CD4-positive, alpha-beta memory T cell (primary cell): ENCODE data around the gene NBAS. TPM values are rescaled to one million over a fixed set of nuclear protein-coding genes. Genes with fewer than 3 reads are reported as not detected.

Experiments used
- CTCF ChIA-PET: fragments of 350-600 bp; sonication (Branson Sonifier 250); formaldehyde crosslinking; loops from one replicate; lab custom pipeline; 2021; ENCODE audit warnings: inconsistent platforms; ENCODE audit not compliant: partially characterized antibody; lab: Charles Lee
- POLR2A ChIA-PET: fragments of 350-600 bp; sonication (Branson Sonifier 250); formaldehyde crosslinking; loops from one replicate; lab custom pipeline; 2021; ENCODE audit not compliant: partially characterized antibody; lab: Charles Lee
- DNase-seq, 5 donors: peaks; one replicate each; pipeline versions ENCODE4 v3.0.0 to v3.0.0-alpha.2; 2020 to 2022; ENCODE audit warnings: mixed read lengths in 1 of 5
- H3K27ac ChIP-seq: one replicate; pipeline ENCODE4 v1.7.0; 2013; ENCODE audit warnings: low read depth, low read length
- H3K27me3 ChIP-seq: 2 replicates; pipeline ENCODE4 v1.7.0; 2013; ENCODE audit warnings: mild to moderate bottlenecking, low read length, moderate library complexity; ENCODE audit not compliant: insufficient read depth
- H3K36me3 ChIP-seq: 2 replicates; pipeline ENCODE4 v1.7.0; 2013; ENCODE audit warnings: mild to moderate bottlenecking, low read length, moderate library complexity; ENCODE audit not compliant: insufficient read depth
- H3K4me1 ChIP-seq: 2 replicates; pipeline ENCODE4 v1.7.0; 2013; ENCODE audit warnings: mild to moderate bottlenecking, low read length, moderate library complexity; ENCODE audit not compliant: insufficient read depth
- H3K4me3 ChIP-seq, 2 donors: one replicate each; pipeline ENCODE4 v1.7.0; 2013; ENCODE audit warnings: low read length in 2 of 2, mild to moderate bottlenecking in 1 of 2
- H3K9me3 ChIP-seq, 2 donors: one replicate each; pipeline ENCODE4 v1.7.0; 2013; ENCODE audit warnings: low read length in 2 of 2, control low read depth in 1 of 2; ENCODE audit not compliant: control insufficient read depth in 1 of 2
- H3K27ac Mint-ChIP-seq, 7 donors: one replicate each; pipeline ENCODE4 v1.8.0; 2020 to 2021; ENCODE audit warnings: mixed read lengths in 7 of 7, mild to moderate bottlenecking in 6 of 7, inconsistent platforms in 3 of 7, moderate library complexity in 3 of 7
- H3K27me3 Mint-ChIP-seq, 2 donors: one replicate each; pipeline ENCODE4 v1.8.0; 2020 to 2021; ENCODE audit warnings: mixed read lengths in 2 of 2
- H3K36me3 Mint-ChIP-seq, 2 donors: one replicate each; pipeline ENCODE4 v1.8.0; 2020 to 2021; ENCODE audit warnings: mixed read lengths in 2 of 2, inconsistent platforms in 1 of 2, mild to moderate bottlenecking in 1 of 2
- H3K4me1 Mint-ChIP-seq, 4 donors: one replicate each; pipeline ENCODE4 v1.8.0; 2020 to 2021; ENCODE audit warnings: mixed read lengths in 4 of 4, mild to moderate bottlenecking in 1 of 4
- H3K4me3 Mint-ChIP-seq, 8 donors: one replicate each; pipeline ENCODE4 v1.8.0; 2020 to 2021; ENCODE audit warnings: mixed read lengths in 8 of 8, mild to moderate bottlenecking in 7 of 8, moderate library complexity in 6 of 8, inconsistent platforms in 3 of 8
- H3K9me3 Mint-ChIP-seq, 8 donors: one replicate each; pipeline ENCODE4 v1.8.0; 2020 to 2021; ENCODE audit warnings: mixed read lengths in 8 of 8, mild to moderate bottlenecking in 5 of 8, inconsistent platforms in 3 of 8, moderate library complexity in 1 of 8
- intact Hi-C: fragments of 100-400 bp; cut with micrococcal nuclease; formaldehyde crosslinking; loops from one replicate; pipeline ENCODE4 v1.15.1; 2023
- polyA plus RNA-seq, 2 donors: library from polyadenylated mRNA; unstranded; fragments of 300-500 nt; fragmentation: Illumina TruSeq; gene quantifications; one replicate each; pipeline ENCODE4 v1.2.3, GENCODE V29; 2021
- total RNA-seq, 2 experiments: library from RNA; stranded (reverse); gene quantifications; one replicate each; pipeline ENCODE4 v1.2.3, GENCODE V29; 2021

The NBAS gene
- total and polyA plus RNA-seq, 4 experiments from 2014 or later = 16.1 to 37.0 (median 27.1) TPM

DNA sequence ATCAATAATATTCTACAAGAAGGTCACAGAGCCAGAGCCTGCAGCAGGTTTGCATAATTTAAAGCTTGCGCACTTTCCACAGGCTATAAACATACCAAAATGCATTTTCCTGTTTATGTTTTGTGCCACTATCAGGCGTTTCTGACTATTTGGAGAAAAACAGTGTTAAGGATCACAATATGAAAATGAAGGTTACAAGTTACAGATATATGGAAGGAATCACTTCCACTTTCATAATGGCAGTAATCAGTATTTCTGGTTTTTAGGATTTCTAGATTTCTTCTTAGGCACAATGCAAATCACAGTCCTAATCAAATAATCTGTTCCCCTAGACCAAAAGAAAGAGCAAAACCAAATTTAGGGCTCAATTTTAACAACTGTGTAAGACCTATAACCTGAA, 279.5 kb downstream of the NBAS start:
- no peak overlapping the region for H3K4me3 Mint-ChIP-seq
- H3K36me3 Mint-ChIP-seq = peaks cover 59 to 75% of the 10 kb centered on the region in 2 donors
- H3K27ac ChIP-seq = no peak overlapping the region
- no peaks in the 10 kb centered on the region for H3K4me1 Mint-ChIP-seq
- H3K36me3 ChIP-seq = peaks cover 8% of the 10 kb centered on the region
- no peaks in the 10 kb centered on the region for H3K9me3 Mint-ChIP-seq
- no peaks in the 10 kb centered on the region for H3K27me3 Mint-ChIP-seq
- no peak for DNase-seq
- no peaks in the 10 kb centered on the region for H3K4me1 ChIP-seq
- no peaks in the 10 kb centered on the region for H3K27me3 ChIP-seq
- H3K9me3 ChIP-seq = no peaks in the 10 kb centered on the region
- POLR2A ChIA-PET = no interaction called here
- intact Hi-C loops = no loop called here
- no peak overlapping the region for H3K4me3 ChIP-seq
- H3K27ac Mint-ChIP-seq = no peak overlapping the region
- CTCF ChIA-PET = no interaction called here

DNA sequence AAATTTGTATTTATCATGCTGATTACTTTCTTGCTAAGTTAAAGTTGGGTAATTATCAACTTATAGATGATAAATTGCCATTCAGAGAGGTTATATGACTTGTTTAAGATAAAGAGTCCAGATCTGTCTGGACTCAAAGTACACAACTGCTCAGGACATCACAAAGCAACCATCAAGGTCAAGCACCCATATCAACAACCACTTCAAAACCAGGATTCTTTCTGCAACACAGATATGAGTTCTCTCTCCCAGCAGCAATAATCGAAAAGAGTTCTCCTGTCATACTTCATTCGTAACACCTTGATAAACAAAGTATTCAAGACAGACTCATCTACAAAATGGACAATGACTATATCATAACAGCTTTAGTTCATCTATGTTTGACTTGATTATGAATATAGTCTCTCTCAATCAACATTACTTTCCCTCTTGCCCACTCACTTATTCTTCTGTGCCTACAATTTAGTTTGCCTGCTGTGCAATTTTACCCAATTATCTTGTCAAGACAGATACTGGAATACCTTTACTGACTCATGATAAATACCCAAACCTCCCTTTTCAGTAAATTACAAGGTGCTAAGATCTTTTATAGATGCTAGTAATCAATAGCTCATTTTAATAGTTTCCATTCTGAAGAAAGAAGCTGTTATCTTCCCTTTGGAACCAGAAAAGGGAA, 281.8 kb downstream of the NBAS start:
- Histone ChIP-seq H3K9me3 (no peaks in the 10 kb centered on the region), H3K4me1 (no peaks in the 10 kb centered on the region), H3K4me3 (no peak overlapping the region), H3K36me3 (no peaks in the 10 kb centered on the region), H3K27me3 (no peaks in the 10 kb centered on the region), H3K27ac (no peak overlapping the region)
- Mint-ChIP-seq H3K27ac (no peak overlapping the region), H3K36me3 (peaks cover 65 to 68% of the 10 kb centered on the region in 2 donors), H3K4me3 (no peak overlapping the region), H3K27me3 (no peaks in the 10 kb centered on the region), H3K9me3 (no peaks in the 10 kb centered on the region), H3K4me1 (peaks cover 0 to 1% (median 0%) of the 10 kb centered on the region in 4 donors)
- DNase-seq = no peak
- intact Hi-C loops = no loop called here
- ChIA-PET POLR2A (no interaction called here), CTCF (no interaction called here)

DNA sequence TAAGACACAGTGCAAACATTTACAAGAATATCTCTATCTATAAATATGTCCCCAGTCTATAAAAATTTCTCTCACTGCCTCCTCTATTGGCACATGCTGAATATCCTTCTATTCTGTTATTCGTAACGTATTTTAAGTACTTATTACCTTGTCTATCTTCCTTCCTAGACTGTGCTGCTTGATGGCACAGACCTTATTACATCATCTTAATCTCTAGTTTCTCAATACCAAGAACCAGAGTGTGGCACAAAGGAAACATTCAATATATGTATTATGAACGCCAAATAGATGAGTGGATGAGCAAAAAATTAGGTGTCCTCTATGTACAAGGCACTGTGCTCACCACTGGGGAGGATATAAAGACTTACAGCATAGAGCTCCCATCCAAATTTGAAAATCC, 282.8 kb downstream of the NBAS start:
- POLR2A ChIA-PET = no interaction called here
- Histone ChIP-seq H3K4me1 (no peaks in the 10 kb centered on the region), H3K4me3 (no peak overlapping the region), H3K27ac (no peak overlapping the region), H3K27me3 (no peaks in the 10 kb centered on the region), H3K36me3 (peaks cover 3% of the 10 kb centered on the region), H3K9me3 (no peaks in the 10 kb centered on the region)
- no peaks in the 10 kb centered on the region for H3K9me3 Mint-ChIP-seq
- CTCF ChIA-PET = no interaction called here
- H3K27me3 Mint-ChIP-seq = no peaks in the 10 kb centered on the region
- H3K36me3 Mint-ChIP-seq = peaks cover 64 to 66% of the 10 kb centered on the region in 2 donors
- peaks cover 0 to 2% (median 0%) of the 10 kb centered on the region in 4 donors for H3K4me1 Mint-ChIP-seq
- H3K4me3 Mint-ChIP-seq = no peak overlapping the region
- DNase-seq = no peak
- intact Hi-C loops = no loop called here
- H3K27ac Mint-ChIP-seq = no peak overlapping the region

DNA sequence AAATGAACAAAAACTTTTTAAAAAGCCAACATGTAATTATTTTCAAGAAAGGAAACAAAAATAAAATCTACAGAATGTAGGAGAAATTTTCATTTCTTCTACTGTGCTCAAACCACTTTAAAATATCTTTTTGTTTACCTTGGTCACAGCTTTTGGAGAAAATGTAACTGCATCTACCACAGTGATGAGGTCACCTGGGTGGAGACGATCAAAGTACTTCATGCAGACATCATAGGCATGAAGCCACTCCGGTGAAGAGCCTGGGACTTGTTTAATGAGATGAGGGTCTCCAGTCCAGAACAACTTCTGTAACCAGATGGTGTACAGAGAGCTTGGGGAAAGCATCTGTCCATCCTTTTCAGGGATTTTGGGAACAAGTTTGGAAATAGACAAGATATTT, 285.8 kb downstream of the NBAS start:
- peaks cover 0 to 2% (median 0%) of the 10 kb centered on the region in 4 donors for H3K4me1 Mint-ChIP-seq
- POLR2A ChIA-PET = no interaction called here
- H3K27me3 Mint-ChIP-seq = no peaks in the 10 kb centered on the region
- no peaks in the 10 kb centered on the region for H3K4me1 ChIP-seq
- DNase-seq = no peak
- H3K27ac Mint-ChIP-seq = no peak overlapping the region
- CTCF ChIA-PET = no interaction called here
- no peak overlapping the region for H3K4me3 ChIP-seq
- no peaks in the 10 kb centered on the region for H3K27me3 ChIP-seq
- peaks cover 64% of the 10 kb centered on the region in 2 donors for H3K36me3 Mint-ChIP-seq
- no peaks in the 10 kb centered on the region for H3K9me3 ChIP-seq
- H3K4me3 Mint-ChIP-seq = no peak overlapping the region
- H3K9me3 Mint-ChIP-seq = no peaks in the 10 kb centered on the region
- H3K36me3 ChIP-seq = peaks cover 6% of the 10 kb centered on the region
- no peak overlapping the region for H3K27ac ChIP-seq
- intact Hi-C loops = no loop called here

DNA sequence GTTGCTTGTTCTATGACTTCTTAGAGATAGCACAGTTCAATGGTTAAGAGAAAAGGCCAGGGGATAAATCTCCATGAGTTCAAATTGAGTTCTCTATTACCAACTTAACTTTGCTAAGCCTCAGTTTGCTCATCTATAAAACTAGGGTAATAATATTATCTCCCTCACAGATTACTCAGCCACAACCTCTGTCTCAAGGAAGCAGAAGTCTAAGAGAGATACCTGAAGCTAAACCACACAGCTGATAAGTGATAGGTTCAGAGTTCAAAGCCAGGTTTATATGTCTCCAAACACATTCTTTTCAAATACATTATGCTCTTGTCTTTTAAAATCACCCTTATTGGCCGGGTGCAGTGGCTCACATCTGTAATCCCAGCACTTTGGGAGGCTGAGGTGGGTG, 287.7 kb downstream of the NBAS start:
- Mint-ChIP-seq H3K27ac (no peak overlapping the region), H3K36me3 (peaks cover 57 to 59% of the 10 kb centered on the region in 2 donors), H3K4me1 (peaks cover 0 to 2% (median 0%) of the 10 kb centered on the region in 4 donors), H3K27me3 (no peaks in the 10 kb centered on the region), H3K9me3 (no peaks in the 10 kb centered on the region), H3K4me3 (no peak overlapping the region)
- Histone ChIP-seq H3K9me3 (no peaks in the 10 kb centered on the region), H3K4me3 (no peak overlapping the region), H3K27ac (no peak overlapping the region), H3K4me1 (no peaks in the 10 kb centered on the region), H3K36me3 (peaks cover 6% of the 10 kb centered on the region), H3K27me3 (no peaks in the 10 kb centered on the region)
- intact Hi-C loops = no loop called here
- no peak for DNase-seq
- ChIA-PET POLR2A (no interaction called here), CTCF (no interaction called here)

DNA sequence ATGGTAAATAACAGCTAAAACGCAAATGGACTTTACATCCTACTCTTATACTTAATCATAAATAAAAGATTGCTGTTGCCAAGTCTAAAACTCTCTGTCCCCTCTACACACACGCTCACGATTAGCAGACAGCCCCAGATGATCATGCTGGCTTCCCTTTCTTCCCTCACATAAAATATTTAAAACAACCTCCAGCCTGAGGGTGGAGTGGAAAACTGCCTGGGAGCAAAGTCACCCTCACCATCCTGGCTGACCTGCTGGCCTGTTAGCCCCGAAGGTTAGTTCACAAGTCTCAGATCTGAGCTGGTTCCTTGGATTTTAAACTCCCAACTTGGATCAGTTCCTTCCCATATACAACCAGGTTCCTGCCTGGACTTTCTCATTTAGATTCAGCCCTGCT, 288.2 kb downstream of the NBAS start:
- no peak overlapping the region for H3K27ac Mint-ChIP-seq
- CTCF ChIA-PET = interaction anchor here (1.4 kb wide), 1 partner anchor 305 kb away, joined by 3 read pairs; no protein-coding TSS in a partner anchor
- Histone ChIP-seq H3K27me3 (no peaks in the 10 kb centered on the region), H3K4me3 (no peak overlapping the region), H3K9me3 (no peaks in the 10 kb centered on the region), H3K4me1 (no peaks in the 10 kb centered on the region), H3K27ac (no peak overlapping the region), H3K36me3 (peaks cover 9% of the 10 kb centered on the region)
- intact Hi-C loops = no loop called here
- no peak overlapping the region for H3K4me3 Mint-ChIP-seq
- H3K9me3 Mint-ChIP-seq = no peaks in the 10 kb centered on the region
- H3K4me1 Mint-ChIP-seq = peaks cover 0 to 2% (median 0%) of the 10 kb centered on the region in 4 donors
- DNase-seq = no peak
- H3K27me3 Mint-ChIP-seq = no peaks in the 10 kb centered on the region
- POLR2A ChIA-PET = no interaction called here
- H3K36me3 Mint-ChIP-seq = peaks cover 59 to 63% of the 10 kb centered on the region in 2 donors

DNA sequence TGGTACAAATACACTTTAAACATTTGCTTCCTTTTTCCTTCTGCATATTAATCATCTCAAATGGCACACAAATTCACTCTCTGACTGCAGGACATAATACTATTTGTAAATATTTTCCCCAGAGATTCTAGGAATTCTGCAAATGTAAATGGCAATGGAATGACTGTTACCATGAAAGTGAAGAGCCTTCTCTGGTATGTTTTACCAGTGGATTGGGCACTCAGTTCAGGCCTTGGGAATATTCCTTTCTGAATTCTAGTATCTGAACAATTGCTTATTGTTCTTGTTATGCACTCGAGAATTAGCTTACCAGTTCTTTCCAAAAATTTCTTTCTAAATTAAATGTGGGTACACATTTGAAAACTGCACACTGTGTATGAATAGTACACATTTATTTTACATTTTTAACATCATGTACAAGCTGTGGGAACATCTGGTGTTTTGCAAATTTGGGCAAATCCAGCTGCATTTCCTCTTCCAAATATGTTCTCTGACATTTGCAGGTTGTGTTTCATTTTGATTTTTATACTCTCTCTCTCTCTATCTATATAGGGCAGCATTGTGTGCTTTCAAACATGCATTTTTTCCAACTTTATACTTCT, 289.1 kb downstream of the NBAS start:
- intact Hi-C loops = no loop called here
- DNase-seq = no peak
- Histone ChIP-seq H3K9me3 (no peaks in the 10 kb centered on the region), H3K36me3 (peaks cover 10% of the 10 kb centered on the region), H3K4me3 (no peak overlapping the region), H3K27me3 (no peaks in the 10 kb centered on the region), H3K4me1 (no peaks in the 10 kb centered on the region), H3K27ac (no peak overlapping the region)
- ChIA-PET POLR2A (no interaction called here), CTCF (interaction anchor here (1.4 kb wide), 1 partner anchor 305 kb away, joined by 3 read pairs; no protein-coding TSS in a partner anchor)
- Mint-ChIP-seq H3K4me3 (no peak overlapping the region), H3K27ac (no peak overlapping the region), H3K27me3 (no peaks in the 10 kb centered on the region), H3K36me3 (peaks cover 58 to 60% of the 10 kb centered on the region in 2 donors), H3K9me3 (no peaks in the 10 kb centered on the region), H3K4me1 (peaks cover 0 to 2% (median 0%) of the 10 kb centered on the region in 4 donors)
